GM12878 (cell line): ENCODE data around the gene JAKMIP1. TPM values are rescaled to one million over a fixed set of nuclear protein-coding genes. Genes with fewer than 3 reads are reported as not detected.

Experiments
- ATAC-seq: fragments of 200-7000 bp; cut with Tn5 transposase; 3 replicates; pipeline ENCODE4 v1.9.1; 2020; ENCODE audit warnings: mild to moderate bottlenecking, moderate library complexity
- BruUV-seq: library from RNA; stranded (reverse); fragments of 400-500 nt; replicated peaks from 2 replicates; lab custom pipeline; 2021; lab: Mats Ljungman, UMichigan
- CTCF ChIA-PET: fragments of 300-600 bp; sonication (Branson Sonifier 250); formaldehyde crosslinking; extraction: SDS; loops from one replicate; lab custom pipeline; 2021; ENCODE audit warnings: inconsistent platforms; lab: Yijun Ruan, JAX
- POLR2A ChIA-PET: fragments of 350-600 bp; formaldehyde crosslinking; extraction: SDS; loops from one replicate; lab custom pipeline; 2021; ENCODE audit warnings: inconsistent platforms; lab: Charles Lee
- RAD21 ChIA-PET: fragments of 300-600 bp; sonication (Branson Sonifier 250); formaldehyde crosslinking; loops from one replicate; lab custom pipeline; 2023; ENCODE audit warnings: antibody characterized with exemption; ENCODE audit not compliant: unreplicated experiment; lab: Charles Lee
- SMC1A ChIA-PET: fragments of 300-600 bp; sonication (Branson Sonifier 250); formaldehyde crosslinking; loops from one replicate; lab custom pipeline; 2023; ENCODE audit not compliant: unreplicated experiment, uncharacterized antibody; lab: Charles Lee
- DNase-seq: peaks from one replicate; pipeline ENCODE4 v3.0.0-alpha.2; 2011; ENCODE audit warnings: low read depth, low spot score
- FAIRE-seq: peaks from 3 replicates; lab custom pipeline; 2011; peaks lifted over from hg19 to GRCh38; lab: Jason Lieb, UNC
- H2AFZ ChIP-seq: 2 replicates; pipeline ENCODE4 v1.6.0; 2011; ENCODE audit warnings: low read depth, low read length, control low read depth; ENCODE audit not compliant: control insufficient read depth
- H3K27ac ChIP-seq: 2 replicates; pipeline ENCODE4 v1.5.1; 2011; ENCODE audit warnings: control low read depth; ENCODE audit not compliant: control insufficient read depth, insufficient read depth
- H3K27me3 ChIP-seq, 2 experiments: replicated peaks in 1 of 2; 2 replicates each; pipeline versions ENCODE4 v1.6.0 to v1.6.1; 2011; ENCODE audit warnings: low read length in 1 of 2; ENCODE audit not compliant: control insufficient read depth in 2 of 2, insufficient read depth in 2 of 2
- H3K36me3 ChIP-seq, 2 experiments: 2 replicates each; pipeline ENCODE4 v1.5.1; 2011; ENCODE audit warnings: low read length in 1 of 2; ENCODE audit not compliant: control insufficient read depth in 2 of 2, insufficient read depth in 2 of 2
- H3K4me1 ChIP-seq: 2 replicates; pipeline ENCODE4 v1.6.1; 2011; ENCODE audit warnings: mild to moderate bottlenecking, low read length, moderate library complexity, mixed read lengths; ENCODE audit not compliant: control insufficient read depth, insufficient read depth
- H3K4me2 ChIP-seq: 2 replicates; pipeline ENCODE4 v1.6.0; 2011; ENCODE audit warnings: control low read depth; ENCODE audit not compliant: control insufficient read depth, insufficient read depth
- H3K4me3 ChIP-seq: fragments of 200-600 bp; sonication (generic); 2 replicates; pipeline ENCODE4 v1.5.1; 2016
- H3K79me2 ChIP-seq: 2 replicates; pipeline ENCODE4 v1.6.0; 2011; ENCODE audit warnings: low read length; ENCODE audit not compliant: control insufficient read depth, insufficient read depth
- H3K9ac ChIP-seq: 2 replicates; pipeline ENCODE4 v1.8.0; 2011; ENCODE audit warnings: low read length, control low read depth, mixed read lengths; ENCODE audit not compliant: control insufficient read depth, insufficient read depth
- H3K9me3 ChIP-seq: replicated peaks from 3 replicates; pipeline ENCODE4 v1.5.1; 2011; ENCODE audit warnings: mild to moderate bottlenecking, low read length; ENCODE audit not compliant: control insufficient read depth, insufficient read depth
- H4K20me1 ChIP-seq: 2 replicates; pipeline ENCODE4 v1.6.0; 2011; ENCODE audit not compliant: control insufficient read depth, insufficient read depth
- CBX3 ChIP-seq: fragments of 200-600 bp; sonication (generic); IDR thresholded peaks from 2 replicates; pipeline ENCODE4 v1.6.1; 2016; ENCODE audit warnings: low read depth, borderline replicate concordance
- CHD4 ChIP-seq: fragments of 200-600 bp; sonication (generic); IDR thresholded peaks from 2 replicates; pipeline ENCODE4 v1.6.1; 2016; ENCODE audit warnings: mild to moderate bottlenecking
- E2F4 ChIP-seq: IDR thresholded peaks from 2 replicates; pipeline ENCODE4 v1.6.1; 2012; ENCODE audit warnings: low read depth, low read length, improper control_type of control experiment
- MAX ChIP-seq: IDR thresholded peaks from 2 replicates; pipeline ENCODE4 v1.6.1; 2012; ENCODE audit warnings: low read depth, low read length, improper control_type of control experiment
- NR2C1 ChIP-seq: fragments of 450-650 bp; IDR thresholded peaks from 2 replicates; pipeline ENCODE4 v1.6.1; 2017; ENCODE audit warnings: antibody characterized with exemption, mild to moderate bottlenecking, moderate library complexity
- PML ChIP-seq: IDR thresholded peaks from 2 replicates; pipeline ENCODE4 v1.6.1; 2012; ENCODE audit warnings: low read length, inconsistent platforms
- RELA ChIP-seq: fragments of 450-650 bp; IDR thresholded peaks from 2 replicates; pipeline ENCODE4 v1.8.0; 2014; ENCODE audit warnings: borderline replicate concordance; ENCODE audit not compliant: partially characterized antibody
- SMARCA5 ChIP-seq: fragments of 450-650 bp; IDR thresholded peaks from 2 replicates; pipeline ENCODE4 v1.6.1; 2017; ENCODE audit warnings: mild to moderate bottlenecking
- STAT1 ChIP-seq: fragments of 450-650 bp; conservative IDR thresholded peaks from 2 replicates; pipeline ENCODE4 v1.6.1; 2014; ENCODE audit warnings: antibody characterized with exemption, mild to moderate bottlenecking
- STAT3 ChIP-seq: IDR thresholded peaks from 2 replicates; pipeline ENCODE4 v1.6.1; 2011; ENCODE audit warnings: low read depth, low read length, improper control_type of control experiment
- SUZ12 ChIP-seq: fragments of 200-600 bp; sonication (generic); IDR thresholded peaks from one replicate; pipeline ENCODE4 v1.6.1; 2018; ENCODE audit warnings: antibody characterized with exemption, mild to moderate bottlenecking; ENCODE audit not compliant: unreplicated experiment
- WRNIP1 ChIP-seq: IDR thresholded peaks from 2 replicates; pipeline ENCODE4 v1.6.1; 2011; ENCODE audit warnings: low read depth, low read length, improper control_type of control experiment, borderline replicate concordance
- YBX1 ChIP-seq: fragments of 450-650 bp; IDR thresholded peaks from 2 replicates; pipeline ENCODE4 v1.6.1; 2016; ENCODE audit warnings: antibody characterized with exemption
- ZNF24 ChIP-seq: fragments of 450-650 bp; IDR thresholded peaks from 2 replicates; pipeline ENCODE4 v1.6.1; 2017; ENCODE audit warnings: antibody characterized with exemption, mild to moderate bottlenecking
- WGBS: methylation state at CpG from one replicate; pipeline ENCODE4 v1.1.6; 2016; ENCODE audit warnings: low lambda C conversion rate; ENCODE audit not compliant: insufficient replicate concordance, insufficient coverage; ENCODE audit errors: missing lambda C conversion rate; 5-methylcytosine and 5-hydroxymethylcytosine counted together
- in situ Hi-C: fragments of 300-500 bp; cut with MboI; formaldehyde crosslinking; loops from 9 replicates; pipeline ENCODE4 v1.14.3; 2018; ENCODE audit warnings: mixed read lengths
- intact Hi-C: fragments of 100-400 bp; cut with micrococcal nuclease; formaldehyde crosslinking; loops from one replicate; pipeline ENCODE4 v1.14.2; 2022; ENCODE audit not compliant: unreplicated experiment
- polyA plus RNA-seq, 11 experiments: library from polyadenylated mRNA; depleted of rRNA in 4 of 11; unstranded in 6 of 11; stranded (reverse) in 5 of 11; fragments of >200 nt; fragmentation: Nextera tagmentation in 4 of 11; fragmentation: Illumina TruSeq in 1 of 11; extraction: Ambion mirVana in 4 of 11; extraction: Trizol in 1 of 11; gene quantifications; 1 replicate in 1 of 11; 2 replicates in 10 of 11; pipeline versions ENCODE4 v1.2.1 to v1.2.3, GENCODE V29; 2011 to 2016; ENCODE audit warnings: inconsistent platforms in 2 of 11, missing spikeins in 2 of 11, low read depth in 1 of 11
- total RNA-seq, 4 experiments: library from RNA; depleted of rRNA in 3 of 4; stranded (reverse); fragments of >200 nt in 3 of 4; fragmentation: Illumina TruSeq in 1 of 4; extraction: Trizol in 1 of 4; gene quantifications; 2 replicates each; pipeline versions ENCODE4 v1.2.1 to v1.2.3, GENCODE V29; 2013 to 2021
- TF ChIP-seq, protein P1 (sequence below): fragments of 450-650 bp; IDR thresholded peaks from 2 replicates; pipeline ENCODE4 v1.6.1; 2016; ENCODE audit warnings: mild to moderate bottlenecking, moderate library complexity, borderline replicate concordance
- TF ChIP-seq, protein P2 (sequence below): IDR thresholded peaks from 2 replicates; pipeline ENCODE4 v1.6.1; 2012; ENCODE audit warnings: low read depth, low read length, improper control_type of control experiment

Gene JAKMIP1
- total and polyA plus RNA-seq, 10 of the 15 experiments (the other 5 are each of a cell fraction or from before 2014, with no cell fraction given): 0.52 to 16.7 (median 12.3) TPM

GRCh38 chr4:6095023-6095752 is 105.2 kb downstream of the JAKMIP1 start (continued):
- TF ChIP-seq STAT1 (no peak), PML (no peak), E2F4 (no peak), RELA (no peak)

GRCh38 chr4:6093671-6094070 is 106.7 kb downstream of the JAKMIP1 start:
- SMC1A ChIA-PET: interaction anchor here (1.0 kb wide), 1 partner anchor 16 kb away, joined by 4 read pairs; no protein-coding TSS in a partner anchor
- no peak overlapping the region for H3K4me3 ChIP-seq
- H3K79me2 ChIP-seq: no peaks in the 10 kb centered on the region
- no peak overlapping the region for H3K27ac ChIP-seq
- FAIRE-seq: no peak
- no peak for ATAC-seq
- no peak overlapping the region for H2AFZ ChIP-seq
- H3K36me3 ChIP-seq: no peaks in the 10 kb centered on the region
- no peaks in the 10 kb centered on the region for H3K27me3 ChIP-seq
- H3K4me2 ChIP-seq: no peak overlapping the region
- H4K20me1 ChIP-seq: no peaks in the 10 kb centered on the region
- no peak overlapping the region for H3K9ac ChIP-seq
- intact Hi-C loops (no loop called here), in situ Hi-C loops (no loop called here)
- DNase-seq: no peak
- POLR2A ChIA-PET: interaction anchor here (0.5 kb wide), 1 partner anchor 1634 kb away, joined by 4 read pairs; no protein-coding TSS in a partner anchor
- peaks cover 3% of the 10 kb centered on the region; the same call in 1 of the 2 replicates for H3K4me1 ChIP-seq
- WGBS: 53% methylated on average over 6 of the region's 6 CpGs
- RAD21 ChIA-PET: interaction anchor here (0.9 kb wide), 1 partner anchor 39 kb away, joined by 3 read pairs; no protein-coding TSS in a partner anchor
- H3K9me3 ChIP-seq: no peaks in the 10 kb centered on the region
- no TSS peak for BruUV-seq
- CTCF ChIA-PET: no interaction called here
- TF ChIP-seq SMARCA5 (no peak), STAT3 (no peak), YBX1 (no peak), CHD4 (no peak), MAX (no peak), SUZ12 (no peak), WRNIP1 (no peak), NR2C1 (no peak), CBX3 (no peak), ZNF24 (no peak)
- TF ChIP-seq, protein P1, sequence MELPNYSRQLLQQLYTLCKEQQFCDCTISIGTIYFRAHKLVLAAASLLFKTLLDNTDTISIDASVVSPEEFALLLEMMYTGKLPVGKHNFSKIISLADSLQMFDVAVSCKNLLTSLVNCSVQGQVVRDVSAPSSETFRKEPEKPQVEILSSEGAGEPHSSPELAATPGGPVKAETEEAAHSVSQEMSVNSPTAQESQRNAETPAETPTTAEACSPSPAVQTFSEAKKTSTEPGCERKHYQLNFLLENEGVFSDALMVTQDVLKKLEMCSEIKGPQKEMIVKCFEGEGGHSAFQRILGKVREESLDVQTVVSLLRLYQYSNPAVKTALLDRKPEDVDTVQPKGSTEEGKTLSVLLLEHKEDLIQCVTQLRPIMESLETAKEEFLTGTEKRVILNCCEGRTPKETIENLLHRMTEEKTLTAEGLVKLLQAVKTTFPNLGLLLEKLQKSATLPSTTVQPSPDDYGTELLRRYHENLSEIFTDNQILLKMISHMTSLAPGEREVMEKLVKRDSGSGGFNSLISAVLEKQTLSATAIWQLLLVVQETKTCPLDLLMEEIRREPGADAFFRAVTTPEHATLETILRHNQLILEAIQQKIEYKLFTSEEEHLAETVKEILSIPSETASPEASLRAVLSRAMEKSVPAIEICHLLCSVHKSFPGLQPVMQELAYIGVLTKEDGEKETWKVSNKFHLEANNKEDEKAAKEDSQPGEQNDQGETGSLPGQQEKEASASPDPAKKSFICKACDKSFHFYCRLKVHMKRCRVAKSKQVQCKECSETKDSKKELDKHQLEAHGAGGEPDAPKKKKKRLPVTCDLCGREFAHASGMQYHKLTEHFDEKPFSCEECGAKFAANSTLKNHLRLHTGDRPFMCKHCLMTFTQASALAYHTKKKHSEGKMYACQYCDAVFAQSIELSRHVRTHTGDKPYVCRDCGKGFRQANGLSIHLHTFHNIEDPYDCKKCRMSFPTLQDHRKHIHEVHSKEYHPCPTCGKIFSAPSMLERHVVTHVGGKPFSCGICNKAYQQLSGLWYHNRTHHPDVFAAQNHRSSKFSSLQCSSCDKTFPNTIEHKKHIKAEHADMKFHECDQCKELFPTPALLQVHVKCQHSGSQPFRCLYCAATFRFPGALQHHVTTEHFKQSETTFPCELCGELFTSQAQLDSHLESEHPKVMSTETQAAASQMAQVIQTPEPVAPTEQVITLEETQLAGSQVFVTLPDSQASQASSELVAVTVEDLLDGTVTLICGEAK: no peak
- TF ChIP-seq, protein P2, sequence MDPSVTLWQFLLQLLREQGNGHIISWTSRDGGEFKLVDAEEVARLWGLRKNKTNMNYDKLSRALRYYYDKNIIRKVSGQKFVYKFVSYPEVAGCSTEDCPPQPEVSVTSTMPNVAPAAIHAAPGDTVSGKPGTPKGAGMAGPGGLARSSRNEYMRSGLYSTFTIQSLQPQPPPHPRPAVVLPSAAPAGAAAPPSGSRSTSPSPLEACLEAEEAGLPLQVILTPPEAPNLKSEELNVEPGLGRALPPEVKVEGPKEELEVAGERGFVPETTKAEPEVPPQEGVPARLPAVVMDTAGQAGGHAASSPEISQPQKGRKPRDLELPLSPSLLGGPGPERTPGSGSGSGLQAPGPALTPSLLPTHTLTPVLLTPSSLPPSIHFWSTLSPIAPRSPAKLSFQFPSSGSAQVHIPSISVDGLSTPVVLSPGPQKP: no peak
